ENCODE data around the gene METRN.

METRN gene

DNA sequence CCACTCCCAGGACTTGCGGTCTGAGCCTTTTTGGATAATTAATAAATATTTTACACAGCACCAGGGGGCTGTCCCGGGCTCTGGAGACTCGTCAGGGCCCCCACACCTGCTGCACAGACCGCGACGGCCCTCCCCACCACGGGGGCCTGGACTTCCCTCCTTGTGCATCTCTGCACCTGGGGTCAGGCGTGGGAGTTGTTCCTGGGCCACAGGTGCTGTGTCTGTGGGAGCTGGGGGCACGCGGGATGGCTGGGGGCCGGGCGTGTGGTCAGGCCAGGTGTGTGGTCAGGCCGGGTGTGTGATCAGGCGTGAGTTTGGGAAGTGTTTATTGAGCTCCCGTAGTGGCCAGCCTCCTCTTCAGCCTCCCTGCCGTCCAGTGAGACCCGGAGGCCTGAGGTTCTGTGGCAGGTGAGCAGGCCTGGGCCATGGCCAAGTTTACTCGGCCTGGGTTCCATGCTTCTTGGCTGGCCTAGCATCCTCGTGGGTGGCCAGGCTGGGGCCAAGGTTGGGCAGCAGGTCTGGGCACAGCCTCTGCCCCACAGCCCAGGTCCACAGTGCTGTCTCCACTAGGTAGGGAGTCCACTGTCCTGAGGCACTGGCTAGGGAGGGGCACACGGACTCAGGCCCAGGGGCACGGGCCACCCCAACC, 36.6 kb upstream of the METRN start:
- Histone ChIP-seq H3K9ac (ENCODE audit: low read length) (no peak overlapping the region), H2AFZ (ENCODE audit: low read depth, low read length) (no peak overlapping the region), H3K27ac (ENCODE audit: low read length) (no peak overlapping the region), H3K36me3 (replicated peaks; ENCODE audit: low read depth, low read length) (peaks cover 21% of the 10 kb centered on the region), H3K27me3 (ENCODE audit: low read depth, low read length) (no peaks in the 10 kb centered on the region), H3K79me2 (ENCODE audit: low read length) (peaks cover 30% of the 10 kb centered on the region), H4K20me1 (ENCODE audit: insufficient read depth, low read length) (0 out of 2 replicates have a peak, but pooled peaks cover 4% of the 10 kb centered on the region), H3K4me1 (ENCODE audit: low read length) (peaks cover 14% of the 10 kb centered on the region), H3K4me2 (ENCODE audit: low read length) (no peak overlapping the region), H3K4me3 (ENCODE audit: low read length) (no peak overlapping the region), H3K9me3 (ENCODE audit: insufficient read depth, low read length) (no peaks in the 10 kb centered on the region)
- TF ChIP-seq, protein P1, sequence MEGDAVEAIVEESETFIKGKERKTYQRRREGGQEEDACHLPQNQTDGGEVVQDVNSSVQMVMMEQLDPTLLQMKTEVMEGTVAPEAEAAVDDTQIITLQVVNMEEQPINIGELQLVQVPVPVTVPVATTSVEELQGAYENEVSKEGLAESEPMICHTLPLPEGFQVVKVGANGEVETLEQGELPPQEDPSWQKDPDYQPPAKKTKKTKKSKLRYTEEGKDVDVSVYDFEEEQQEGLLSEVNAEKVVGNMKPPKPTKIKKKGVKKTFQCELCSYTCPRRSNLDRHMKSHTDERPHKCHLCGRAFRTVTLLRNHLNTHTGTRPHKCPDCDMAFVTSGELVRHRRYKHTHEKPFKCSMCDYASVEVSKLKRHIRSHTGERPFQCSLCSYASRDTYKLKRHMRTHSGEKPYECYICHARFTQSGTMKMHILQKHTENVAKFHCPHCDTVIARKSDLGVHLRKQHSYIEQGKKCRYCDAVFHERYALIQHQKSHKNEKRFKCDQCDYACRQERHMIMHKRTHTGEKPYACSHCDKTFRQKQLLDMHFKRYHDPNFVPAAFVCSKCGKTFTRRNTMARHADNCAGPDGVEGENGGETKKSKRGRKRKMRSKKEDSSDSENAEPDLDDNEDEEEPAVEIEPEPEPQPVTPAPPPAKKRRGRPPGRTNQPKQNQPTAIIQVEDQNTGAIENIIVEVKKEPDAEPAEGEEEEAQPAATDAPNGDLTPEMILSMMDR (IDR thresholded peaks at IDR 0.05; ENCODE audit: low read depth, low read length), result no peak
- no peak for TF ChIP-seq EZH2phosphoT487 (IDR thresholded peaks at IDR 0.05; ENCODE audit: low read depth)

DNA sequence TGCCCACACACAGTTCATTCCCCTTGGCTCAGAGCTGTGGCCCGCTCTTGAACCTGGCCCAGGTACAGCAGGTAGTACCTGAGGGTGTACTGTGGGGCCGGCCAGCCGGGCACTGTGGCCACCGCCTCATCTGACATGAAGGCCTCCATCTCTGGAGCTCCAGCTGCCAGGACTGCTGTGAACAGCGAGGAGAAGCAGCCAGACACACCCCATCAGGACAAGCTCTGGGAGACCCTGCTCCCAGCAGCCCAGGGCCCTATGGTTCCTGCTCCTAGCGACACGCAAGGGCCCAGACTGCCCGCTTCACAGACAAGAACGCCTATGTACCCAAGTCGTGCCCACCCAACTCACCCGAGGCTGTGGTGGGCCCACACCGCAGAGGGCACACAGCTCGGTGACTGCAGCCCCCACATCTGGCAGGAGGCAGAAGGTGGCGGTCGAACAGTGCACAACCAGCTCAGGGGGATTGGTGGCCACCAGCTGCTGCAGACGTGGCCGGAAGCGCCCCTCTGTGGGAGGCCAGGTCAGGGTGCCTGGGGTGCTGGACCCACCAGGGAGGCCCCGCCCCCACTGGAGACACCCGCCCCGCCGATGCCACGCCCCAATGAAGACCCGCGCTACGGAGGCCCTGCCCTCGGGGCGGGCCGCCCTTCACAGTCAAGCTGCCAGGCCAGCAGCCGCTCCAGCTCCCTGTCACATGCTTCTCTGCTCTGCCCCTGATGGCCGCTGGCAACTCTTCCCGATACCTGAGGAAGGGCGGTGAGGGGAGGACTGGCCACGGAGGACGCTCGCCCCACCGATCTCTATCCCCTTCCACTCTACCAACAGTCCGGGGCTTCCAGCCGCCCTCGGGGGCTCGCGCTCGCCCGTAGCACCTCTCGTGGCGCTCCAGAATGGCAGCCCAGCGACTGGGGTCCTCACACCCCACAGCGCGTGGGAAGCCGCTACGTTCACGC, 35.8 kb upstream of the METRN start:
- Histone ChIP-seq H2AFZ (ENCODE audit: low read depth, low read length) (no peak overlapping the region), H3K4me3 (ENCODE audit: low read length) (peak overlapping the region; percentile 32; the same call in 1 of the 2 replicates), H3K36me3 (replicated peaks; ENCODE audit: low read depth, low read length) (peaks cover 21% of the 10 kb centered on the region), H3K9ac (ENCODE audit: low read length) (no peak overlapping the region), H3K79me2 (ENCODE audit: low read length) (peaks cover 37% of the 10 kb centered on the region), H3K4me2 (ENCODE audit: low read length) (peak overlapping the region; percentile 37), H3K27me3 (ENCODE audit: low read depth, low read length) (no peaks in the 10 kb centered on the region), H3K9me3 (ENCODE audit: insufficient read depth, low read length) (no peaks in the 10 kb centered on the region), H3K4me1 (ENCODE audit: low read length) (peaks cover 16% of the 10 kb centered on the region), H3K27ac (ENCODE audit: low read length) (no peak overlapping the region), H4K20me1 (ENCODE audit: insufficient read depth, low read length) (0 out of 2 replicates have a peak, but pooled peaks cover 4% of the 10 kb centered on the region)
- TF ChIP-seq, protein P1 (IDR thresholded peaks at IDR 0.05; ENCODE audit: low read depth, low read length), result no peak
- TF ChIP-seq EZH2phosphoT487 (IDR thresholded peaks at IDR 0.05; ENCODE audit: low read depth), result no peak

DNA sequence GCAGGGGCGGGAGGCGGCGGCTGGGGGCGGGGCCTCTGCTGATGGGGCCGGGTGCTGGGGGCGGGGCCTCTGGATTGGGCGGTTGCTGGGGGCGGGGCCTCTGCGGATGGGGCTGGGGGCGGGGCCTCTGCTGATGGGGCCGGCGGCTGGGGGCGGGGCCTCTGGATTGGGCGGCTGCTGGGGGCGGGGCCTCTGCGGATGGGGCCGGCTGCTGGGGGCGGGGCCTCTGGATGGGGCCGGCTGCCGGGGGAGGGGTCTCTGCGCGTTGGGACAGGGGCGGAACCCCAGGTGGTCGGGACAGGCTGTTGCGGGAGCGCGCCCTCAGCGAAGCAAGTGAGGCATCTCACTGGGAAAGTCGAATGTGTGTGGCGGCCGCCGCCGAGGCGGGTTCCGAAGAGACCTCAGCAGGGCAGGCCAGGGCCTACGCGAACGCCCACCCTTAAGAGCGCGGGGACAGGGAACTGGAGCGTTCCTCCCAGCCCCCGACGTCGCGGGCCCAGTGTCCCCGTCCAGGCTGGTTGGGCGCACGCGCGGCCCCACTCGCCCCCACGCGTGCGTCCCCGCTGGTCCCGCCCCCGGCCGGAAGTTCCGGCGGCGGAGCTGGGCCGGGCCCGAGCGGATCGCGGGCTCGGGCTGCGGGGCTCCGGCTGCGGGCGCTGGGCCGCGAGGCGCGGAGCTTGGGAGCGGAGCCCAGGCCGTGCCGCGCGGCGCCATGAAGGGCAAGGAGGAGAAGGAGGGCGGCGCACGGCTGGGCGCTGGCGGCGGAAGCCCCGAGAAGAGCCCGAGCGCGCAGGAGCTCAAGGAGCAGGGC, 34.9 kb upstream of the METRN start, which contains the start of gene STUB1:
Gene STUB1, plus strand, starts transcription at position 597 of the 811 bp plus-strand sequence. Its CDS starts 116 bp downstream, at position 713.
- peaks cover 16% of the 10 kb centered on the region for H3K4me1 ChIP-seq (ENCODE audit: low read length)
- peaks cover 21% of the 10 kb centered on the region for H3K36me3 ChIP-seq (replicated peaks; ENCODE audit: low read depth, low read length)
- TF ChIP-seq, protein P1 (IDR thresholded peaks at IDR 0.05; ENCODE audit: low read depth, low read length), result no peak
- TF ChIP-seq EZH2phosphoT487 (IDR thresholded peaks at IDR 0.05; ENCODE audit: low read depth), result no peak
- 0 out of 2 replicates have a peak, but pooled peaks cover 4% of the 10 kb centered on the region for H4K20me1 ChIP-seq (ENCODE audit: insufficient read depth, low read length)
- H3K27me3 ChIP-seq (ENCODE audit: low read depth, low read length), result no peaks in the 10 kb centered on the region
- H3K9ac ChIP-seq (ENCODE audit: low read length), result peak within 1 kb of the TSS; percentile 88
- peak within 1 kb of the TSS; percentile 95 for H3K4me3 ChIP-seq (ENCODE audit: low read length)
- H3K4me2 ChIP-seq (ENCODE audit: low read length), result peak within 1 kb of the TSS; percentile 94
- peak within 1 kb of the TSS; percentile 34; the same call in 1 of the 2 replicates for H2AFZ ChIP-seq (ENCODE audit: low read depth, low read length)
- peaks cover 37% of the 10 kb centered on the region for H3K79me2 ChIP-seq (ENCODE audit: low read length)
- peak within 1 kb of the TSS; percentile 81 for H3K27ac ChIP-seq (ENCODE audit: low read length)
- no peaks in the 10 kb centered on the region for H3K9me3 ChIP-seq (ENCODE audit: insufficient read depth, low read length)
